ENCODE measurements around the gene OAF. TPM values are rescaled to one million over a fixed set of nuclear protein-coding genes. Genes with fewer than 3 reads are reported as not detected.

Gene OAF
- 11.6 and 15.8 TPM in 2 replicates for total RNA-seq (2014; rRNA removed; shearing (Covaris generic))

GRCh38 chr11:120210626-120211521, at the start of gene OAF:
OAF (plus strand) TSS chr11:120211032; CDS start chr11:120211280, 248 bp downstream.
- DNase-seq, result peak; percentile 96
- Histone ChIP-seq H3K36me3 (replicated peaks; ENCODE audit: control insufficient read depth, insufficient read depth, low read length) (no peaks in the 10 kb centered on the region), H3K4me3 (ENCODE audit: insufficient read depth, low read depth, low read length) (peak within 1 kb of the TSS; percentile 53), H3K27me3 (ENCODE audit: control insufficient read depth, insufficient read depth, low read length) (peaks cover 80% of the 10 kb centered on the region)

- DNase-seq, result no peak
- H3K27me3 ChIP-seq (ENCODE audit: control insufficient read depth, insufficient read depth, low read length), result peaks cover 52% of the 10 kb centered on the region
- H3K4me3 ChIP-seq (ENCODE audit: insufficient read depth, low read depth, low read length), result no peak overlapping the region
- no peaks in the 10 kb centered on the region for H3K36me3 ChIP-seq (replicated peaks; ENCODE audit: control insufficient read depth, insufficient read depth, low read length)
Observed at GRCh38 chr11:120167659-120168058, 43.2 kb upstream of the OAF start.

DNA sequence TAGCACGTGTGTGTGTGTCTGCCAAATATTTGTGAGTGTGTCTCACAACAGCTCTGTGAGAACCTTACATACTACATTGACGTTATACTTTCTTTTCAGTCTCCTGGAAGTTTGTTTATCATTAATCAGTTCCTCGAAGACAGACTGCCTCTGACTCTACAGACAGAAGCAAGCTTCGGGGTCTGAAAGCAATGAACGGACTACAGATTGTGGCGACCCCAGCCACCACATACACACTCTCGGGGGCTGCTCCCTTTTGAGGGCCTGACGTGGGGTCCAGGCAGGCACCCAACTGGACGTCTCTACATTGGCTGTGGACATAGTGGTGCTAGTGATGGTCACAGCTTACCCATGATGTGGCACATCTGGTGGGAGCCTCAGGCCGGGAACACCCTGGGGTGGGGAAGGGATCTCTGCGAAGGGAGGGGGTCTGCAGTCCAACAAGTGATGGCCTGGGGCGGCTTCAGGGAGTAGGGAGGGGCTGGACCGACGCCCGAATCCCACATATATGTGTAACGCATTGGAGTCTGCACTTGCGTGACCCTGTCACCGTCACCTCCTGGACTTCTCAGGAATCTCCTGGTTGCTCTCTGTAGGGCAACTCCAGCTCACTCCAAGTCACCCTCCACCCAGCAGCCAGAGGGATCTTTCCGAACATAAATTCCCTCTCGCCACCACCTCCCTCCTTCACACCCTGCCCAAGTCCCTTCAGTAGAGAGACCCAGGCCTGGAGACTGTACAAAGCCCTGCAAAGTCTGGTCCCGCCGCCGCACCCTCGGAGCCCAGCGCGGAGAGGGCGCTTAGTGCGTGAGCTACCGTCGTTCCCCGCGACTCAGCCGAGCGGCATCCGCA, 42.5 kb upstream of the OAF start:
- Histone ChIP-seq H3K36me3 (replicated peaks; ENCODE audit: control insufficient read depth, insufficient read depth, low read length) (no peaks in the 10 kb centered on the region), H3K27me3 (ENCODE audit: control insufficient read depth, insufficient read depth, low read length) (peaks cover 53% of the 10 kb centered on the region)
- DNase-seq, result no peak

GRCh38 chr11:120168960-120169681, 41.7 kb upstream of the OAF start:
- peak; percentile 96 for DNase-seq
- peaks cover 53% of the 10 kb centered on the region for H3K27me3 ChIP-seq (ENCODE audit: control insufficient read depth, insufficient read depth, low read length)
- no peaks in the 10 kb centered on the region for H3K36me3 ChIP-seq (replicated peaks; ENCODE audit: control insufficient read depth, insufficient read depth, low read length)
- H3K4me3 ChIP-seq (ENCODE audit: insufficient read depth, low read depth, low read length), result peak overlapping the region; percentile 59

More for the DNA sequence above, 42.5 kb upstream of the OAF start:
- peak overlapping the region; percentile 59 for H3K4me3 ChIP-seq (ENCODE audit: insufficient read depth, low read depth, low read length)

DNA sequence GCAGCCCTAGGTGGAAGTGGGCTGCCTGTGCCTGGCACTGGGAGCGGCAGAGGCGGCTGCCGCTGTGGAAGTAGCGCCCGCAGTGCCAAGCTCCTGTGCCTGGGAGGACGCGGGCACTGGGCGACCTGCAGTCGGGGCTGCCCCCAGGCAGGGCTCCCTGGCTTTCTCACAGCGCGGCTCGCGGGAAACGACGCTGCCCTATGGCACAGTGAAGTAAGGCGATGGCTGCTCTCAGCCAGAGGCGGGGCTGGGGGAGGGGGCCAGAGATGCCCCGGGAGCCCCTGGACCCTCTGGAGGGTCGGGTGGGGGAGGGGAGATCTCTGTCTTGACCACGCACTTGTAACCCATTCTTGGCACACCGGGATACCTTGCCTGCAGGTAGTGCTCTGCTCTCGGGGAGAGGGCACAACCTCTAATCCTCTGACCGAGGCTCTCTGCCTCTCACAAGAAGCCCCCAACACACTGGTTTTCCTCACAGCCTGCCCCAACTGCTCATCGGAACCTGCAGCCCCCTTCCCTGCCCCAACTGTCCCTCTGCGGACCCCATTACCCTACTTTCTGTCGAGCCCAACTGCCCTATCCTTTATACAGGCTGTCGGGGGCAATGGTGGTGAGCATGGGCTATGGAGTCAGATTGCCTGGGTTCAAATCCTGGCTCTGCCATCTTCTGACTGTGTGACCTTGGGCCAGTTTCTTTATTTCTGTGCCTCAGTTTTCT, 40.7 kb upstream of the OAF start:
- no peak overlapping the region for H3K4me3 ChIP-seq (ENCODE audit: insufficient read depth, low read depth, low read length)
- no peaks in the 10 kb centered on the region for H3K36me3 ChIP-seq (replicated peaks; ENCODE audit: control insufficient read depth, insufficient read depth, low read length)
- no peak for DNase-seq
- peaks cover 55% of the 10 kb centered on the region for H3K27me3 ChIP-seq (ENCODE audit: control insufficient read depth, insufficient read depth, low read length)

GRCh38 chr11:120170741-120171261, 40.0 kb upstream of the OAF start:
- DNase-seq, result no peak
- no peaks in the 10 kb centered on the region for H3K36me3 ChIP-seq (replicated peaks; ENCODE audit: control insufficient read depth, insufficient read depth, low read length)
- H3K27me3 ChIP-seq (ENCODE audit: control insufficient read depth, insufficient read depth, low read length), result peaks cover 57% of the 10 kb centered on the region
- H3K4me3 ChIP-seq (ENCODE audit: insufficient read depth, low read depth, low read length), result no peak overlapping the region

DNA sequence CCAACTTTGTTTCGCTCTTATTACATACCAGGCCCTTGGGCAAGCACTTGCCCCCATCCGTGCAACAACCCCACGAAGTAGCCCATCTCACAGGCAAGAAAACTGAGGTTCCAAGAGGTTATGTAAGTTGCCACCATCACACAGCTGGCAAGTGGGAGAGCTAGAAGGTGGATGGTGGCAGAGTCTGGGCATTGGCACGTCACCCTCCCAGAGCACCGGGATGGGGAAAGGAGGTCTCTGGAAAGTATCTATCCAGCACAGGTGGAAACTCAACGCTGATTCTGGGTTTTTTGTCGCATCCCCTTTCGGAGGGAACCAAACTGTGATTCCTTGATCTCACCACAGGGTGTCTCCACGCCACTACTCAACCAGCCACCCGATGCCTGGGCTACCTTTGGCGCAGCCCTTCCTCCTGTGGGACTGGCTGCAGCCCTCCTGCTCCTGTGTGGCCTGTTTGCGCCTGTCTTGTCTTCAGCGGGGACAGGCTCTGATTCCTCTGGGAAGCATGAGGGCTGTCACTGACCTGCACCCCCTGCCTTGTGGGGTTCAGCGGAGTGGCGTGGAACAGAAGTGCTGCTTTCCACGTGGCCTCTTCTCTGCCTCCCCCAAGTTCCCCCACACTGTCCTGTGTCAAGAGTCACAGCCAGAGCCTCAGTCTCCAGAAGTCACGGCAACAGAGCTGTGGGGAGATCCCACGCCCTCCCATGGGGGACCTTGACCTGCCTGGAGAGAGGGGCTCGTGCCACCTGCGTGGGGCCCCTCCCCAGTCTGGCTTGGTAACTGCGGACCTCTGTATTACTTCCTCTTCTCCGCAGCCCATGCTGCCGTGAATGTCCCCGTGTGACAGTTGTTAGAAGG, 38.5 kb upstream of the OAF start:
- H3K4me3 ChIP-seq (ENCODE audit: insufficient read depth, low read depth, low read length), result no peak overlapping the region
- peaks cover 45% of the 10 kb centered on the region for H3K27me3 ChIP-seq (ENCODE audit: control insufficient read depth, insufficient read depth, low read length)
- DNase-seq, result peak; percentile 89
- no peaks in the 10 kb centered on the region for H3K36me3 ChIP-seq (replicated peaks; ENCODE audit: control insufficient read depth, insufficient read depth, low read length)

GRCh38 chr11:120173019-120173705, 37.7 kb upstream of the OAF start:
- no peak for DNase-seq
- Histone ChIP-seq H3K4me3 (ENCODE audit: insufficient read depth, low read depth, low read length) (no peak overlapping the region), H3K27me3 (ENCODE audit: control insufficient read depth, insufficient read depth, low read length) (peaks cover 37% of the 10 kb centered on the region), H3K36me3 (replicated peaks; ENCODE audit: control insufficient read depth, insufficient read depth, low read length) (no peaks in the 10 kb centered on the region)

- Histone ChIP-seq H3K27me3 (ENCODE audit: control insufficient read depth, insufficient read depth, low read length) (peaks cover 31% of the 10 kb centered on the region), H3K36me3 (replicated peaks; ENCODE audit: control insufficient read depth, insufficient read depth, low read length) (no peaks in the 10 kb centered on the region), H3K4me3 (ENCODE audit: insufficient read depth, low read depth, low read length) (no peak overlapping the region)
- DNase-seq, result no peak
Observed at GRCh38 chr11:120173807-120174206, 37.0 kb upstream of the OAF start.

- no peak for DNase-seq
- H3K36me3 ChIP-seq (replicated peaks; ENCODE audit: control insufficient read depth, insufficient read depth, low read length), result no peaks in the 10 kb centered on the region
- H3K4me3 ChIP-seq (ENCODE audit: insufficient read depth, low read depth, low read length), result no peak overlapping the region
- peaks cover 22% of the 10 kb centered on the region for H3K27me3 ChIP-seq (ENCODE audit: control insufficient read depth, insufficient read depth, low read length)
Observed at GRCh38 chr11:120174866-120175265, 36.0 kb upstream of the OAF start.

- no peak for DNase-seq
- Histone ChIP-seq H3K27me3 (ENCODE audit: control insufficient read depth, insufficient read depth, low read length) (peaks cover 3% of the 10 kb centered on the region), H3K36me3 (replicated peaks; ENCODE audit: control insufficient read depth, insufficient read depth, low read length) (no peaks in the 10 kb centered on the region)
Observed at GRCh38 chr11:120178561-120179056, 32.2 kb upstream of the OAF start.

DNA sequence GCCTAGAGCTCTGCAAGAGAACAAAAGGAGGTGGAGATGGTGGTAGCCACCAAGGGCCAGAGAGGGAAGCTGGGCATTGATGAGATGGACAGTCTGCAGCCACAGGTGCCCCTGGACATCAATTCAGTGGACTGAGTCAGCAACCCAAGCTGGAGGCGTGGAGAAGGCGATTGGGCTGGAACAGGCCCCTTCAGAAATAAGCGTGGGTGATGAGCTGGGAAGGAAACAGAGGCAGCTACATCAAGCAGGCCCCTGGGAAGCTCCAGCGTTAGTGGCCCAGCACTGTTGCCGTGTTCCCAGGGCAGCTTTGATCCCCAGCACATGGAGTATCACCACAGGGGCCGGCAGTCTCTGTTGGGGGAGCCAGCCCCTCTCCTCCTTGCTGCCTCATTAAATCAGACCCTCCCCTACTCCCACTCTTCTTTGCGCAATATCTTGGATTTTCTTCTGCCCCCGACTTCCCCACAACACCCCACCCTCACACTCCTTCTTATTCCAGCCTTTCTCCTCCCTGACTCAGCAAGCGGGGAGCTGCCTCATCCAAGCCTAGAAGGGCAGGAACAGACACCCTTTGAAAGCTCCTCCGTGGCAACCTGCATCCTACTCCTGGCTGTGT, 31.7 kb upstream of the OAF start:
- Histone ChIP-seq H3K27me3 (ENCODE audit: control insufficient read depth, insufficient read depth, low read length) (peaks cover 3% of the 10 kb centered on the region), H3K4me3 (ENCODE audit: insufficient read depth, low read depth, low read length) (no peak overlapping the region), H3K36me3 (replicated peaks; ENCODE audit: control insufficient read depth, insufficient read depth, low read length) (no peaks in the 10 kb centered on the region)
- DNase-seq, result no peak

More at GRCh38 chr11:120178561-120179056, 32.2 kb upstream of the OAF start:
- H3K4me3 ChIP-seq (ENCODE audit: insufficient read depth, low read depth, low read length), result no peak overlapping the region

All from H7 (cell line).